Measurements from ENCODE around the gene RPRD2. TPM values are rescaled to one million over a fixed set of nuclear protein-coding genes. Genes with fewer than 3 reads are reported as not detected.

Gene RPRD2
- total and polyA plus RNA-seq, 2 of the 4 experiments (the other 2 are of a cell fraction) = 3.9 to 11.6 TPM

GRCh38 chr1:150386592-150386991, 22.6 kb downstream of the RPRD2 start:
- Histone ChIP-seq H2BK120ac (ENCODE audit: low read depth, low read length) (no peak overlapping the region), H2BK5ac (ENCODE audit: low read depth, low read length, poor library complexity, severe bottlenecking) (no peak overlapping the region), H3K9ac (ENCODE audit: low read depth, low read length) (no peak overlapping the region), H2BK15ac (ENCODE audit: low read depth, low read length) (no peak overlapping the region), H3K56ac (ENCODE audit: extremely low read depth, insufficient read depth, low read length) (no peak overlapping the region), H3K79me1 (ENCODE audit: low read depth in 1 of 2, low read length in 2 of 2) (peaks cover 10 to 67% of the 10 kb centered on the region in 2 experiments), H3K9me3 (ENCODE audit: control insufficient read depth, insufficient read depth, low read length) (no peaks in the 10 kb centered on the region), H3K14ac (replicated peaks; ENCODE audit: low read depth, low read length) (no peak overlapping the region), H3K4ac (ENCODE audit: low read depth, low read length) (no peak overlapping the region), H3K27me3 (ENCODE audit: control insufficient read depth, insufficient read depth, low read length) (no peaks in the 10 kb centered on the region), H4K91ac (ENCODE audit: insufficient read depth, low read depth, low read length) (no peak overlapping the region), H4K20me1 (ENCODE audit: insufficient read depth, low read length) (peaks cover 32% of the 10 kb centered on the region), H3K23ac (ENCODE audit: low read depth, low read length) (no peak overlapping the region), H3K4me2 (ENCODE audit: low read depth, low read length) (no peak overlapping the region), H3K27ac (ENCODE audit: insufficient read depth, low read length) (no peak overlapping the region), H2BK20ac (ENCODE audit: low read depth, low read length) (no peak overlapping the region), H3K18ac (ENCODE audit: low read depth, low read length) (no peak overlapping the region), H3K4me1 (ENCODE audit: control insufficient read depth, insufficient read depth, low read length) (peaks cover 1% of the 10 kb centered on the region; the same call in 1 of the 2 replicates), H4K8ac (ENCODE audit: low read depth in 2 of 2, low read length in 2 of 2) (no peak overlapping the region), H3K9me1 (ENCODE audit: insufficient read depth, low read length) (peaks cover 7% of the 10 kb centered on the region; the same call in 1 of the 2 replicates), H2AK9ac (replicated peaks; ENCODE audit: low read depth, low read length, poor library complexity) (no peak overlapping the region), H2AK5ac (ENCODE audit: low read depth, low read length) (no peak overlapping the region), H3K4me3 (ENCODE audit: insufficient read depth, low read depth, low read length) (no peak overlapping the region), H3K36me3 (ENCODE audit: control insufficient read depth, insufficient read depth, low read length) (peaks cover 3% of the 10 kb centered on the region), H4K5ac (ENCODE audit: low read depth, low read length) (no peak overlapping the region), H2AFZ (replicated peaks; ENCODE audit: low read length, poor library complexity) (no peak overlapping the region)
- in situ Hi-C loops (cut with MboI; ENCODE audit: low sequenced_read_pairs) = no loop called here
- TF ChIP-seq NFE2L2 (IDR thresholded peaks at IDR 0.05; ENCODE audit: low read depth, low read length) = no peak
- no peak for TF ChIP-seq SMC3 (IDR thresholded peaks at IDR 0.05; ENCODE audit: low read depth, low read length)
- TF ChIP-seq RAD21 (IDR thresholded peaks at IDR 0.05; ENCODE audit: low read length) = no peak
- TF ChIP-seq MAFK (IDR thresholded peaks at IDR 0.05; ENCODE audit: low read depth, low read length) = peak; percentile 38; the same call in 1 of the 2 replicates
- no CpG with 5 or more reads among the region's 1 CpG for WGBS, 2 experiments (ENCODE audit: extremely low coverage in 2 of 2, insufficient read length in 1 of 2)
- CTCF ChIA-PET = no interaction called here
- DNase-seq (no peak), ATAC-seq (ENCODE audit: low read depth) (no peak)
- POLR2A ChIA-PET (ENCODE audit: unreplicated experiment) = no interaction called here
- dilution Hi-C loops (cut with HindIII; ENCODE audit: low sequenced_read_pairs, unreplicated experiment) = no loop called here
- BruUV-seq (replicated peaks) = no TSS peak
- intact Hi-C loops (cut with micrococcal nuclease) = no loop called here

All from IMR-90 (cell line).